ENCODE measurements around the gene ARVCF. TPM values are rescaled to one million over a fixed set of nuclear protein-coding genes. Genes with fewer than 3 reads are reported as not detected.

Gene ARVCF
- total RNA-seq, 1 donor from 2014 or later, result 101 TPM

DNA sequence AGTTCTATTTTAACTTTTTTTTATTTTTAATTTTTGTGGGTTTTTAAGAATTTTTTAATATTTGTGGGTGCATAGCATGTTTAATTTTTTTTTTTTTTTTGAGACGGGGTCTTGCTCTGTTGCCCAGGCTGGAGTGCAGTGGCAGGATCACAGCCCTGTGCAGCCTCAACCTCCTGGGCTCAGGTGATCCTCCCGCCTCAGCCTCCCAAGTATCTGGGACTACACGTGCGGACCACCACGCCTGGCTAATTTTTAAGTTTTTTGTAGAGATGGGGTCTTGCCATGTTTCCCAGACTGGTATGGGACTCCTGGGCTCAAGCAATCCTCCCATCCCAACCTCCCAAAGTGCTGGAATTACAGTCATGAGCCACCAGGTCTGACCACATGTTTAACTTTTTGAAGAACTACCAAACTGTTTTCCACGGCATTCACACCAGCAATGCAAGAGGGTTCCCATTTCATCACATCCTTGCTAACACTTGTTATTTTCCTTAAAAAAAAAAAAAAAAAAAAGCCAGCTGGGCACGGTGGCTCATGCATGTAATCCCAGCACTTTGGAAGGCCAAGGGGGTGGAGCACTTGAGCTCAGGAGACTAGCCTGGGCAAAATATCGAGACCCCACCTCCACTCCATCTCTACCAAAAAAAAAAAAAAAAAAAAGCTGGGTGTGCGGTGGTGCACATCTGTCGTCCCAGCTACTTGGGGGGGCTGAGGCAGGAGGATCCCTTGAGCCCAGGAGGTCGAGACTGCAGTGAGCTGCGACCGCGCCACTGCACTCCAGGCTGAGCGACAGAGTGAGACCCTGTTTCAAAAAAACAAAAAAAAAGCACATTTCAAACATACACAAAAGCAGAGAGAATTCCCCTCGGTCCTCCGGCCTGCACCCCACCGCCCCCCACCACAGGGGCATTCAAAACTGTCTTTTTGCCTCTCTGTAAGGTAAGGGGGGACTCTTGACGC, 58.3 kb downstream of the ARVCF start:
- Mint-ChIP-seq H3K27me3 (no peaks in the 10 kb centered on the region), H3K9me3 (ENCODE audit: low read depth) (no peaks in the 10 kb centered on the region), H3K4me3 (ENCODE audit: low read depth) (peak overlapping the region; percentile 68), H3K27ac (peak overlapping the region; percentile 91), H3K36me3 (ENCODE audit: insufficient read depth) (peaks cover 1% of the 10 kb centered on the region), H3K4me1 (ENCODE audit: low read depth) (peaks cover 32% of the 10 kb centered on the region)
- no peak for DNase-seq (ENCODE audit: low spot score, unreplicated experiment)
- TF ChIP-seq, protein P1, sequence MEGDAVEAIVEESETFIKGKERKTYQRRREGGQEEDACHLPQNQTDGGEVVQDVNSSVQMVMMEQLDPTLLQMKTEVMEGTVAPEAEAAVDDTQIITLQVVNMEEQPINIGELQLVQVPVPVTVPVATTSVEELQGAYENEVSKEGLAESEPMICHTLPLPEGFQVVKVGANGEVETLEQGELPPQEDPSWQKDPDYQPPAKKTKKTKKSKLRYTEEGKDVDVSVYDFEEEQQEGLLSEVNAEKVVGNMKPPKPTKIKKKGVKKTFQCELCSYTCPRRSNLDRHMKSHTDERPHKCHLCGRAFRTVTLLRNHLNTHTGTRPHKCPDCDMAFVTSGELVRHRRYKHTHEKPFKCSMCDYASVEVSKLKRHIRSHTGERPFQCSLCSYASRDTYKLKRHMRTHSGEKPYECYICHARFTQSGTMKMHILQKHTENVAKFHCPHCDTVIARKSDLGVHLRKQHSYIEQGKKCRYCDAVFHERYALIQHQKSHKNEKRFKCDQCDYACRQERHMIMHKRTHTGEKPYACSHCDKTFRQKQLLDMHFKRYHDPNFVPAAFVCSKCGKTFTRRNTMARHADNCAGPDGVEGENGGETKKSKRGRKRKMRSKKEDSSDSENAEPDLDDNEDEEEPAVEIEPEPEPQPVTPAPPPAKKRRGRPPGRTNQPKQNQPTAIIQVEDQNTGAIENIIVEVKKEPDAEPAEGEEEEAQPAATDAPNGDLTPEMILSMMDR (IDR thresholded peaks at IDR 0.05; ENCODE audit: unreplicated experiment), result no peak

DNA sequence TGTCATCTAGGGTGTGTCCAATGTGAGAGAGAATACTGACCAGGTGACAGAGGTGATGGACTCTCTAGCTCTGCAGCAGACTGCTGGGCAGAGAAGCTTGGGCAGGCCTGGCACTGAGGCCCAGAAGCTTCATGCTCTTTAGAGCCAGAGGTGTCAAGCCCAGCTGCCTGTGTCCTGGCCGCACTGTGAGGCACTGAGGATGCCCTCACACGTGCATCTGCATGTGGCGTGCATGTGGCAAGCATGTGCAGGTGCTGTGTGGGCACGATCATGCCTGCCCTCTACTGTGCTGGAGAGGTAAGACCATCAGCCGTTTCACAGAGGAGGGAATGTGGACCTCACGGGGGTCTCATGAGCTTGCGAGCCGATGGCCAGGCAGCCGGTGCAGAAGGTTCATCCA, 59.2 kb downstream of the ARVCF start:
- peaks cover 27% of the 10 kb centered on the region for H3K4me1 Mint-ChIP-seq (ENCODE audit: low read depth)
- TF ChIP-seq, protein P1 (IDR thresholded peaks at IDR 0.05; ENCODE audit: unreplicated experiment), result peak; percentile 10
- no peaks in the 10 kb centered on the region for H3K27me3 Mint-ChIP-seq
- H3K36me3 Mint-ChIP-seq (ENCODE audit: insufficient read depth), result no peaks in the 10 kb centered on the region
- no peaks in the 10 kb centered on the region for H3K9me3 Mint-ChIP-seq (ENCODE audit: low read depth)
- no peak overlapping the region for H3K27ac Mint-ChIP-seq
- no peak for DNase-seq (ENCODE audit: low spot score, unreplicated experiment)
- no peak overlapping the region for H3K4me3 Mint-ChIP-seq (ENCODE audit: low read depth)

DNA sequence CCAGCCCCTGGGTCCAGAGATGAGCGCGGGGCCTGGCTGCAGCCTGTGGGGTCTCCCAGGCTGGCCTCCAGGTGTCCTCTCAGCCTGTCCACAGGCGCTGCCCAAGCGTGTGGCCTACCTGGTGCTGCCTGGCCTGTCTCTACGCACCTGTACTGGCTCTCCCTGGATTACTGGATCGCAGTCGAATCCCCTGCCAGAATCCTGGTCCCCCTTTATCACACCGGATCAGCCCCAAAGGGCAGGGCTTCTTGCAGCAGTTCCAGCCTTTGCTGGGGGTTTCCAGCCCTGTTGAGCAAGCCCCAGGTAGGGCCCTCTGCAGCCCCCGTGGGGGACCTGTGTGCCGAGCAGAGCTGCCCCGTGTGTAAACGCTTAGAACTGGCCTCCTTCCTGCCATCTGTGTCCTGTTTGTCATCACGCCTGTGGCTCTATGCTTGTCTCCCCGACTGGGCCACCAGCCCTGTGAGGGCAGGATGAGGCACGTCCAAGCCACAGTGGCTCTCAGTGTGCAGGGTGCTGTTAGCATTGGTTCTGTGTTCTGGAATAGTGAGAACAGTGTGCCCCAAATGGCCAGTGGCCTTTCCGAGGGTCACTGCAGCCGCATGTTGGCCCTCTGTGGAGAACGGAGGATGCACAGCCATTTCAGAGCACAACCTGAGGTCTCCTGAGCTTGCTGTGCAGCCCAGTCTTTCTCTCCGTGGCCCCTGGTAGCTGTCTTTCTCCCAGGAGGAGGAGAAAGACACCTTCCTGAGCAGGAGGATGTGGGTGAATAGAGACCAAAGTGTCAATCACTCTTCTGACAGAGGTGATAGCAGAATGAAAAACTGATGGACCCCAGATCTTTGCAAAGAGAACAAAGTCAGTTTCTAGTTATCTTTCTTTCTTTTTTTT, 61.1 kb downstream of the ARVCF start:
- no peak overlapping the region for H3K27ac Mint-ChIP-seq

DNA sequence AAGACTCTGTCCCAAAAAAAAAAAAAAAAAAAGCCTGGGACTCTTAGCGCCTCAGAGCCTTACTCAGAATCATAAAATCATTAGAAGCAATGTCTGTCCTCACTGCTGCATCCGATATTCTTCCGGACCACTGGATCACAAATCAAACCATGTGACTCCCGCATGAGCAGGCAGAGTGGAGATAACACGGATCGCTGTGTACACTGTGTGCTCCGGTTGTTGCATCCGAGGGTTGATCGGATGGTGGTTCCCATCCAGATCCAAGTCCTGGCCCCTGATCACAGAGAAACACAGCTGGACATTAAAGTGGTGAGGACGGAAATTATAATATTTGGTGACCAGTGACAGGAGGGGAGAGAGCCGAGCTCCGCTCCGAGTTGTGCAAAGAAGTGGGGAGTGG, 65.3 kb downstream of the ARVCF start:
- no peaks in the 10 kb centered on the region for H3K27me3 Mint-ChIP-seq
- H3K27ac Mint-ChIP-seq, result peak overlapping the region; percentile 67
- DNase-seq (ENCODE audit: low spot score, unreplicated experiment), result no peak
- TF ChIP-seq, protein P1 (IDR thresholded peaks at IDR 0.05; ENCODE audit: unreplicated experiment), result no peak
- no peaks in the 10 kb centered on the region for H3K9me3 Mint-ChIP-seq (ENCODE audit: low read depth)
- H3K4me1 Mint-ChIP-seq (ENCODE audit: low read depth), result peaks cover 7% of the 10 kb centered on the region
- no peaks in the 10 kb centered on the region for H3K36me3 Mint-ChIP-seq (ENCODE audit: insufficient read depth)
- H3K4me3 Mint-ChIP-seq (ENCODE audit: low read depth), result no peak overlapping the region

More for the DNA sequence above, 61.1 kb downstream of the ARVCF start:
- H3K4me3 Mint-ChIP-seq (ENCODE audit: low read depth), result no peak overlapping the region
- H3K4me1 Mint-ChIP-seq (ENCODE audit: low read depth), result peaks cover 21% of the 10 kb centered on the region
- no peaks in the 10 kb centered on the region for H3K27me3 Mint-ChIP-seq
- no peaks in the 10 kb centered on the region for H3K9me3 Mint-ChIP-seq (ENCODE audit: low read depth)
- TF ChIP-seq, protein P1 (IDR thresholded peaks at IDR 0.05; ENCODE audit: unreplicated experiment), result no peak
- DNase-seq (ENCODE audit: low spot score, unreplicated experiment), result no peak
- H3K36me3 Mint-ChIP-seq (ENCODE audit: insufficient read depth), result no peaks in the 10 kb centered on the region
